KMS-11 (cell line): ENCODE results near the gene DHX15.
A peak's percentile ranks its signal among the peaks of the same experiment; 100 is the strongest.

Source experiments
- H2AFZ ChIP-seq: fragments of 200-600 bp; sonication (generic); 2 replicates; pipeline ENCODE4 v1.6.1; 2016; ENCODE audit warnings: antibody characterized with exemption, mixed run types, low read depth
- H3K27ac ChIP-seq: fragments of 200-600 bp; sonication (generic); 2 replicates; pipeline ENCODE4 v1.6.1; 2016; ENCODE audit warnings: mild to moderate bottlenecking, mixed run types
- H3K27me3 ChIP-seq: fragments of 200-600 bp; sonication (generic); 2 replicates; pipeline ENCODE4 v1.6.1; 2017; ENCODE audit warnings: mild to moderate bottlenecking, low read depth, mixed run types, moderate library complexity; ENCODE audit not compliant: insufficient read depth
- H3K36me3 ChIP-seq: fragments of 200-600 bp; sonication (generic); 2 replicates; pipeline ENCODE4 v1.6.1; 2017; ENCODE audit warnings: mild to moderate bottlenecking, mixed run types; ENCODE audit not compliant: insufficient read depth
- H3K4me1 ChIP-seq: fragments of 200-600 bp; sonication (generic); 2 replicates; pipeline ENCODE4 v1.6.1; 2016; ENCODE audit warnings: mild to moderate bottlenecking, low read depth, mixed run types; ENCODE audit not compliant: poor library complexity, severe bottlenecking
- H3K4me2 ChIP-seq: fragments of 200-600 bp; sonication (generic); 2 replicates; pipeline ENCODE4 v1.7.0; 2016; ENCODE audit warnings: mild to moderate bottlenecking, mixed run types
- H3K4me3 ChIP-seq: fragments of 200-600 bp; sonication (generic); IDR thresholded peaks from 2 replicates; pipeline ENCODE4 v1.6.1; 2017; ENCODE audit warnings: low read depth, low read length, mixed read lengths; ENCODE audit not compliant: insufficient read depth
- H3K79me2 ChIP-seq: fragments of 200-600 bp; sonication (generic); 2 replicates; pipeline ENCODE4 v1.6.1; 2016; ENCODE audit warnings: low read depth, mixed run types; ENCODE audit not compliant: insufficient read depth
- H3K9ac ChIP-seq: fragments of 200-600 bp; sonication (generic); 2 replicates; pipeline ENCODE4 v1.6.1; 2016; ENCODE audit warnings: mild to moderate bottlenecking, mixed run types
- H4K20me1 ChIP-seq: fragments of 200-600 bp; sonication (generic); 2 replicates; pipeline ENCODE4 v1.6.1; 2016; ENCODE audit warnings: mild to moderate bottlenecking, mixed run types; ENCODE audit not compliant: insufficient read depth
- TF ChIP-seq, protein P1 (sequence below): fragments of 200-600 bp; sonication (generic); conservative IDR thresholded peaks from 2 replicates; pipeline ENCODE4 v1.6.1; 2017; ENCODE audit warnings: low read depth, mild to moderate bottlenecking, antibody characterized with exemption, low read length, moderate library complexity, mixed read lengths

The DHX15 gene

DNA sequence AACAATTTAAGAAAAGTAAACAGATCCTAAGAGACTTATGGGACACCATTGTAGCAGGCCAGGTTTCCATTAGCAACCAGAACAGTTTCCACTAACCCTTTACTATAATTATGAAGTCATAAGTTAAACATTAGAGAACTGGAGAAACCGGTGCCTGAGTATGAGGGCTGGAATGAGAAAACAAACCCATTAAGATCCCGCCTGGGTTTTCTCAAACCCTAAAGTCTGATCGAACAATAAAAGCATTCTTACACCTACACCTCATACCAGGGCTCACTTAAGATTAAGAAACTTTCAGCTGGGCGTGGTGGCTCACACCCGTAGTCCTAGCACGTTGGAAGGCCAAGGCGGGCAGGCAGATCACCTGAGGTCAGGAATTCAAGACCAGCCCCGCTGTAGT is 13.7 kb upstream of the DHX15 start:
- H3K9ac ChIP-seq = no peak overlapping the region
- H3K4me3 ChIP-seq = no peak overlapping the region
- no peaks in the 10 kb centered on the region for H3K27me3 ChIP-seq
- TF ChIP-seq, protein P1, sequence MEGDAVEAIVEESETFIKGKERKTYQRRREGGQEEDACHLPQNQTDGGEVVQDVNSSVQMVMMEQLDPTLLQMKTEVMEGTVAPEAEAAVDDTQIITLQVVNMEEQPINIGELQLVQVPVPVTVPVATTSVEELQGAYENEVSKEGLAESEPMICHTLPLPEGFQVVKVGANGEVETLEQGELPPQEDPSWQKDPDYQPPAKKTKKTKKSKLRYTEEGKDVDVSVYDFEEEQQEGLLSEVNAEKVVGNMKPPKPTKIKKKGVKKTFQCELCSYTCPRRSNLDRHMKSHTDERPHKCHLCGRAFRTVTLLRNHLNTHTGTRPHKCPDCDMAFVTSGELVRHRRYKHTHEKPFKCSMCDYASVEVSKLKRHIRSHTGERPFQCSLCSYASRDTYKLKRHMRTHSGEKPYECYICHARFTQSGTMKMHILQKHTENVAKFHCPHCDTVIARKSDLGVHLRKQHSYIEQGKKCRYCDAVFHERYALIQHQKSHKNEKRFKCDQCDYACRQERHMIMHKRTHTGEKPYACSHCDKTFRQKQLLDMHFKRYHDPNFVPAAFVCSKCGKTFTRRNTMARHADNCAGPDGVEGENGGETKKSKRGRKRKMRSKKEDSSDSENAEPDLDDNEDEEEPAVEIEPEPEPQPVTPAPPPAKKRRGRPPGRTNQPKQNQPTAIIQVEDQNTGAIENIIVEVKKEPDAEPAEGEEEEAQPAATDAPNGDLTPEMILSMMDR = no peak
- H4K20me1 ChIP-seq = no peaks in the 10 kb centered on the region
- H3K4me2 ChIP-seq = no peak overlapping the region
- H3K27ac ChIP-seq = no peak overlapping the region
- H3K4me1 ChIP-seq = peaks cover 18% of the 10 kb centered on the region
- H3K36me3 ChIP-seq = no peaks in the 10 kb centered on the region
- H3K79me2 ChIP-seq = no peaks in the 10 kb centered on the region
- no peak overlapping the region for H2AFZ ChIP-seq

DNA sequence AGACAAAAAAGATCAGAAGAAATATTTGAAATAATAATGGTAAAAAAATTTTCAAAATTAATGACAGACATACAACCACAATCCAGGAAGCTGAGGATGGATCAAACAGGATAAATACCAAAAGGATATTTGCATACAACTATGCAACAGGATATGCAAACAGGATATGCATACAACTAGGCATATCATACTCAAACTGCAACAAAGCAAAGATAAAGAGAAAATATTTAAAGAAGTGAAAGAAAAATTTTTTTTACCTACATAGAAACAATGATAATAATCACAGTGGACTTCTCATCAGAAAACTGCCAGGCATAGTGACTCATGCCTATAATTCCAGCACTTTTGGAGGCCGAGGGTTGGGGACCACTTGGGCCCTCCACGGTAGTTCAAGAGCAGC is 11.3 kb upstream of the DHX15 start:
- TF ChIP-seq, protein P1 = no peak
- H3K79me2 ChIP-seq = no peaks in the 10 kb centered on the region
- no peaks in the 10 kb centered on the region for H3K27me3 ChIP-seq
- H2AFZ ChIP-seq = no peak overlapping the region
- no peak overlapping the region for H3K4me3 ChIP-seq
- H3K4me2 ChIP-seq = no peak overlapping the region
- no peaks in the 10 kb centered on the region for H4K20me1 ChIP-seq
- H3K27ac ChIP-seq = no peak overlapping the region
- no peaks in the 10 kb centered on the region for H3K36me3 ChIP-seq
- H3K4me1 ChIP-seq = peaks cover 18% of the 10 kb centered on the region
- H3K9ac ChIP-seq = no peak overlapping the region

DNA sequence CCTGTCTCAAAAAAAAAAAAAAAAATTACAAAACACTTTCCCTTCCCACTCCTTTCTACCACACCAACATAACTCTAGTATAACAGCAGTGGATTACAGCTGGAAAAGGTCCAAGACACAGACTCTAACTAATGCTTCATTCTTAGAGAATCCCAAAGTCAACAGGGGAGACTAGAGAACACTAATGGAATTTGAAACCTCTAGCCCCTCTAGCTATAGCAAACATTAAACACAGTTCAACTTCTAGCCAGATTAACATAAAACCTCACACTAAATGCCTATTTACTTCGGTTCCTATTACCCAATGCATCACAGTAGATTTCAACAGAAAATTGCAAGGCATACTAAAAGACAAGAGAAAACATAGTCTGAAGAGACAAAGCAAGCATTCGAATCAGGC is 10.5 kb upstream of the DHX15 start:
- no peaks in the 10 kb centered on the region for H3K79me2 ChIP-seq
- H3K9ac ChIP-seq = no peak overlapping the region
- H3K4me3 ChIP-seq = no peak overlapping the region
- H4K20me1 ChIP-seq = no peaks in the 10 kb centered on the region
- H3K4me2 ChIP-seq = no peak overlapping the region
- H3K27me3 ChIP-seq = no peaks in the 10 kb centered on the region
- H3K36me3 ChIP-seq = no peaks in the 10 kb centered on the region
- H3K27ac ChIP-seq = no peak overlapping the region
- H2AFZ ChIP-seq = no peak overlapping the region
- TF ChIP-seq, protein P1 = no peak
- peaks cover 22% of the 10 kb centered on the region for H3K4me1 ChIP-seq

DNA sequence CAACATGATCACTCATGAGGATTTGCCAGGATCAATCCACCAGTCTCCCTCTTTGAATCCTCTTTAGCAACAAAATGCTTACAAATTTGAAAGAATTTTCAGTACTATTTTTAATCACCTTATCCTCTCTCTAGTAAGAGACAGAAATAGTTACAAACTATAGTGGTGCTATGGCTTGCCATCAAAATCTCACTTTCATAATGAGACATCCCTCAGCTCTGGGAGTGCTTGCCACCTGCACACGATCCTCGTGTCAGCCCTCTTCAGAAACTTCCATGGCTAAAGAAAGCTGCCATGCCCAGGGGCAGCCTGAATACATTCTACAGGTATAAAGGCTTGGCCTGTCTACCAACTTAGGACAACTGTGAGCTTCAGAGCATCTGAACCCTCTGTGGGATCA is 5.1 kb upstream of the DHX15 start:
- Histone ChIP-seq H3K27me3 (no peaks in the 10 kb centered on the region), H3K36me3 (no peaks in the 10 kb centered on the region), H3K79me2 (no peaks in the 10 kb centered on the region), H4K20me1 (no peaks in the 10 kb centered on the region), H3K4me3 (no peak overlapping the region), H2AFZ (0 out of 2 replicates have a peak overlapping the region, but pooled peaks have one; percentile 1), H3K4me2 (peak overlapping the region; percentile 71), H3K9ac (no peak overlapping the region; the same call in 1 of the 2 replicates), H3K4me1 (peaks cover 34% of the 10 kb centered on the region), H3K27ac (peak overlapping the region; percentile 66)
- TF ChIP-seq, protein P1 = no peak
